Cardiac muscle cell (in vitro differentiated cells and primary cell): ENCODE measurements around the gene SMO. TPM values are rescaled to one million over a fixed set of nuclear protein-coding genes. Genes with fewer than 3 reads are reported as not detected.
"Not testable (repeated sequence)": the region's sequence is repeated elsewhere in the genome, so short reads cannot be mapped to it uniquely, and the experiment has no call there.

ENCODE experiments used
- DNase-seq, 2 donors: peaks; one replicate each; pipeline versions ENCODE4 v3.0.0 to v3.0.0-alpha.2; 2010 to 2017; ENCODE audit warnings: low read depth in 1 of 2, low spot score in 1 of 2
- H3K27ac ChIP-seq: fragments of 200-600 bp; sonication (generic); 2 replicates; pipeline ENCODE4 v1.5.1; 2016
- H3K27me3 ChIP-seq: fragments of 200-600 bp; sonication (generic); 2 replicates; pipeline ENCODE4 v1.6.0; 2016; ENCODE audit warnings: control low read depth
- H3K36me3 ChIP-seq: fragments of 200-600 bp; sonication (generic); 2 replicates; pipeline ENCODE4 v1.5.1; 2016; ENCODE audit warnings: control low read depth
- H3K4me1 ChIP-seq: fragments of 200-600 bp; sonication (generic); 2 replicates; pipeline ENCODE4 v1.8.1; 2017; ENCODE audit warnings: low read depth, mild to moderate bottlenecking, mixed run types
- H3K4me3 ChIP-seq: fragments of 200-600 bp; sonication (generic); 2 replicates; pipeline ENCODE4 v1.5.1; 2016; ENCODE audit warnings: mild to moderate bottlenecking
- H3K9me3 ChIP-seq: fragments of 200-600 bp; sonication (generic); 2 replicates; pipeline ENCODE4 v1.5.1; 2017; ENCODE audit warnings: low read depth, mild to moderate bottlenecking, control low read depth
- CTCF ChIP-seq: IDR thresholded peaks from 2 replicates; pipeline ENCODE4 v1.5.1; 2012; ENCODE audit warnings: low read depth, mild to moderate bottlenecking, low read length
- polyA plus RNA-seq: library from polyadenylated mRNA; unstranded; fragments of >200 nt; fragmentation: Nextera tagmentation; extraction: Ambion mirVana; gene quantifications from 2 replicates; pipeline ENCODE4 v1.2.1, GENCODE V29; 2016
- total RNA-seq: library from RNA; depleted of rRNA; stranded (reverse); fragments of >200 nt; gene quantifications from 2 replicates; pipeline ENCODE4 v1.2.3, GENCODE V29; 2016

Gene SMO
- total and polyA plus RNA-seq, 2 experiments from 2014 or later = 35.0 to 82.9 TPM

DNA sequence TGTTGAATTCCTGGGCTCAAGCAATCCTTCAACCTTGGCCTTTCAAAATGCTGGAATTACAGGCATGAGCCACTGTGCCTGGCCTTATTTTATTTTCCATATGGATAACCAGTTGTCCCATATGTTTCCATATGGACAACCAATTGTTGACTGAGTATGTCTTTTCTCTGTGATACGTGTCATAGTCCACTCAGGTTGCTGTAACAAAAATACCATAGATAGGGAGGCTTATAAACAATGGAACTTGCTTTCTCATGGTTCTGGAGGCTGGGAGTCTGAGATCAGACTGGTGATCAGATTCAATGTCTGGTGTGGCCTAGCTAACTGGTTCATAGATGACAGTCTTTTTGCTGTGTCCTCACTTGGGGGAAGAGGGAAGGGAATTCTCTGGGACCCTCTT is 55.8 kb downstream of the SMO start:
- Histone ChIP-seq H3K27me3 (no peaks in the 10 kb centered on the region), H3K4me3 (no peak overlapping the region), H3K9me3 (no peaks in the 10 kb centered on the region), H3K27ac (no peak overlapping the region), H3K36me3 (no peaks in the 10 kb centered on the region), H3K4me1 (no peaks in the 10 kb centered on the region)
- no peak for TF ChIP-seq CTCF
- no peak for DNase-seq

GRCh38 chr7:129245533-129245932 is 57.1 kb downstream of the SMO start:
- no peak for DNase-seq
- TF ChIP-seq CTCF = no peak
- H3K36me3 ChIP-seq = no peaks in the 10 kb centered on the region
- H3K4me1 ChIP-seq = no peaks in the 10 kb centered on the region
- no peaks in the 10 kb centered on the region for H3K9me3 ChIP-seq
- no peak overlapping the region for H3K4me3 ChIP-seq
- H3K27me3 ChIP-seq = no peaks in the 10 kb centered on the region
- no peak overlapping the region for H3K27ac ChIP-seq

GRCh38 chr7:129247087-129247486 is 58.7 kb downstream of the SMO start:
- no peak for TF ChIP-seq CTCF
- no peak overlapping the region for H3K4me3 ChIP-seq
- H3K27ac ChIP-seq = no peak overlapping the region
- no peaks in the 10 kb centered on the region for H3K27me3 ChIP-seq
- H3K36me3 ChIP-seq = no peaks in the 10 kb centered on the region
- no peak for DNase-seq
- H3K9me3 ChIP-seq = no peaks in the 10 kb centered on the region
- no peaks in the 10 kb centered on the region for H3K4me1 ChIP-seq

DNA sequence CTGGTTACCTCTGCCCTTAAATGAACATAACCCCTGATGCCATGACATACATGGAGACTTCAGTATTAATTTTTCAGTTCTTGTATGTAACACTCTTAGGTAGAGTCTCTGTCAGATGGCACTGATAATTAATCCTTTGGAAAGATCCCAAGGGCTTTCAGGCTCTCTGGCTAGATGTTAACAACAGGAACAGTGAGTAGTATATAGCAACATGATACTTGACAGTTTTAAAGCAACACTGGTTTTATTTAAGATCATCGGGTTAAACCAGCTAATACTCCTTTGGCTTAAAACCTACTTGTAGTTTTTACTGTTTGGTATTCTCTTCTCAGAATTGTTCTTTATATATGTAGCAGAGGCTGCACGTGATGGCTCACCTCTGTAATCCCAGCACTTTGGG is 63.7 kb downstream of the SMO start:
- Histone ChIP-seq H3K4me3 (no peak overlapping the region), H3K9me3 (no peaks in the 10 kb centered on the region), H3K27ac (no peak overlapping the region), H3K4me1 (no peaks in the 10 kb centered on the region), H3K27me3 (no peaks in the 10 kb centered on the region), H3K36me3 (no peaks in the 10 kb centered on the region)
- TF ChIP-seq CTCF = no peak
- no peak for DNase-seq

DNA sequence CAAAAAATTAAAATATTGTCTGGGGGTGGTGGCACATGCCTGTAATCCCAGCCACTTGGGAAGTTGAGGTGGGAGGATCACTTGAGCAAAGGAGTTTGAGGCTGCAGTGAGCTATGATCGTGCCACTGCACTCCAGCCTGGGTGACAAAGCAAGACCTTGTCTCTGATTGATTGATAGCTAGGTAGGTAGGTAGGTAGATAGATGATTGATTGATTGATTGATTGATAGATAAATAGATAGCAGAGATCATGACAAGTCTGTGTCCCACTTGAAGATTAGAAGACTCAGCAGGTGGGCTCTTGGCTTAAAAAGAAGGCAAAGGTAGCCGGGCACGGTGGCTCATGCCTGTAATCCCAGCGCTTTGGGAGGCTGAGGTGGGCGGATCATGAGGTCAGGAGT is 64.2 kb downstream of the SMO start:
- H3K4me3 ChIP-seq, H3K27me3 ChIP-seq, H3K4me1 ChIP-seq, H3K36me3 ChIP-seq, H3K9me3 ChIP-seq, H3K27ac ChIP-seq, DNase-seq: not testable (repeated sequence)

DNA sequence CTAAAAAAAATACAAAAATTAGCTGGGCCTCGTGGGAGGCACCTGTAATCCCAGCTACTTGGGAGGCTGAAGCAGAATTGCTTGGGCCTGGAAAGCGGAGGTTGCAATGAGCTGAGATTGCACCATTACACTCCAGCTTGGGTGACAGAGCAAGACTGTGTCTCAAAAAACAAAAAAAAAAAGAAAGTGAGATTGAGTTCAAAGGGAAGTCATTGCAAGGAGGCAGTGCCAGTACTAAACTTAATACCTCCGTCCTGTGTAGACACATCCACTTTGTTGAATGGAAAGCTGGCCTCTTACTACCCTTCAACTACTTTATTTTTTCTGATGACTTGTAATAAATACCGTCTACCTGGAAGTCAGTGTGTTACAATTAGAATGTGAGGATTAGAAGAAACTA is 67.4 kb downstream of the SMO start:
- peaks cover 5% of the 10 kb centered on the region for H3K4me1 ChIP-seq
- no peak overlapping the region for H3K27ac ChIP-seq
- no peak for DNase-seq
- no peak for TF ChIP-seq CTCF
- no peaks in the 10 kb centered on the region for H3K36me3 ChIP-seq
- H3K4me3 ChIP-seq = no peak overlapping the region
- H3K27me3 ChIP-seq = no peaks in the 10 kb centered on the region
- H3K9me3 ChIP-seq = no peaks in the 10 kb centered on the region
